HepG2 (cell line): ENCODE results near the gene TANC2. TPM values are rescaled to one million over a fixed set of nuclear protein-coding genes. Genes with fewer than 3 reads are reported as not detected.

Source experiments
- ATAC-seq: fragments of 200-7000 bp; cut with Tn5 transposase; 3 replicates; pipeline ENCODE4 v1.9.1; 2020; ENCODE audit warnings: mild to moderate bottlenecking, moderate library complexity
- BruUV-seq: library from RNA; stranded (reverse); fragments of 400-500 nt; replicated peaks from 2 replicates; lab custom pipeline; 2021; lab: Mats Ljungman, UMichigan
- CTCF ChIA-PET: fragments of 300-600 bp; formaldehyde crosslinking; extraction: SDS; loops from one replicate; lab custom pipeline; 2021; ENCODE audit warnings: low total read pairs, inconsistent platforms, low intra/inter-chr PET ratio; lab: Yijun Ruan, JAX
- POLR2A ChIA-PET: fragments of 350-600 bp; sonication (Branson Sonifier 250); formaldehyde crosslinking; loops from one replicate; lab custom pipeline; 2020; ENCODE audit warnings: antibody characterized with exemption, inconsistent platforms; lab: Yijun Ruan, JAX
- DNase-seq: peaks from one replicate; pipeline ENCODE4 v3.0.0-alpha.2; 2015; ENCODE audit warnings: low spot score
- FAIRE-seq: peaks from 3 replicates; lab custom pipeline; 2011; peaks lifted over from hg19 to GRCh38; lab: Jason Lieb, UNC
- H2AFZ ChIP-seq: one replicate; pipeline ENCODE4 v1.6.1; 2011; ENCODE audit warnings: low read length, inconsistent platforms
- H3K27ac ChIP-seq: fragments of 300-600 bp; 3 replicates; pipeline ENCODE4 v1.8.0; 2011; ENCODE audit warnings: mixed run types, mild to moderate bottlenecking, mixed read lengths, low read length, inconsistent platforms; ENCODE audit not compliant: insufficient read depth; ENCODE audit errors: extremely low read length
- H3K27me3 ChIP-seq, 2 experiments: fragments of 200-600 bp in 1 of 2; 2 replicates in 1 of 2; 3 replicates in 1 of 2; pipeline versions ENCODE4 v1.6.0 to v1.8.0; 2011; ENCODE audit warnings: low read length in 2 of 2, mild to moderate bottlenecking in 2 of 2, moderate library complexity in 2 of 2, inconsistent platforms in 1 of 2; ENCODE audit not compliant: insufficient read depth in 2 of 2, control insufficient read depth in 1 of 2
- H3K36me3 ChIP-seq, 2 experiments: fragments of 200-600 bp in 1 of 2; replicated peaks in 1 of 2; 2 replicates in 1 of 2; 3 replicates in 1 of 2; pipeline versions ENCODE4 v1.5.1 to v1.8.0; 2011; ENCODE audit warnings: low read length in 2 of 2, inconsistent platforms in 1 of 2; ENCODE audit not compliant: insufficient read depth in 2 of 2, control insufficient read depth in 1 of 2
- H3K4me1 ChIP-seq: 2 replicates; pipeline ENCODE4 v1.5.1; 2012; ENCODE audit warnings: low read length, inconsistent platforms; ENCODE audit not compliant: insufficient read depth
- H3K4me2 ChIP-seq: 2 replicates; pipeline ENCODE4 v1.6.0; 2011; ENCODE audit warnings: low read depth, low read length, inconsistent platforms
- H3K4me3 ChIP-seq, 3 experiments: fragments of 200-600 bp in 1 of 3; sonication (generic), shearing (Covaris generic) in 1 of 3; replicated peaks in 1 of 3; 2 replicates each; pipeline ENCODE4 v1.5.1; 2011 to 2016; ENCODE audit warnings: low read length in 3 of 3, inconsistent platforms in 2 of 3, low read depth in 2 of 3, mild to moderate bottlenecking in 2 of 3, control low read depth in 1 of 3, mixed read lengths in 1 of 3; ENCODE audit not compliant: insufficient read depth in 1 of 3
- H3K79me2 ChIP-seq: one replicate; pipeline ENCODE4 v1.6.1; 2011; ENCODE audit warnings: low read length, inconsistent platforms; ENCODE audit not compliant: insufficient read depth
- H3K9ac ChIP-seq: 2 replicates; pipeline ENCODE4 v1.6.0; 2011; ENCODE audit warnings: mild to moderate bottlenecking, low read depth, low read length, inconsistent platforms; ENCODE audit not compliant: insufficient read depth
- H3K9me3 ChIP-seq: 2 replicates; pipeline ENCODE4 v1.5.1; 2012; ENCODE audit warnings: mild to moderate bottlenecking, low read length
- H4K20me1 ChIP-seq: 2 replicates; pipeline ENCODE4 v1.6.0; 2011; ENCODE audit warnings: inconsistent platforms, mild to moderate bottlenecking, low read length, moderate library complexity; ENCODE audit not compliant: insufficient read depth
- BRD4 ChIP-seq: sonication (generic); formaldehyde crosslinking; IDR thresholded peaks from 2 replicates; pipeline ENCODE4 v1.4.0; 2020; ENCODE audit warnings: missing genetic modification reagents
- HOXA9 ChIP-seq: sonication (generic); formaldehyde crosslinking; IDR thresholded peaks from 2 replicates; pipeline ENCODE4 v1.8.1; 2022; ENCODE audit warnings: missing genetic modification reagents, mild to moderate bottlenecking, moderate library complexity, borderline replicate concordance
- KLF11 ChIP-seq: IDR thresholded peaks from 2 replicates; pipeline ENCODE4 v1.6.1; 2016; ENCODE audit warnings: missing compliant biosample characterization
- KLF15 ChIP-seq: sonication (generic); formaldehyde crosslinking; IDR thresholded peaks from 2 replicates; pipeline ENCODE4 v1.8.1; 2023; ENCODE audit warnings: borderline replicate concordance, mild to moderate bottlenecking, inconsistent platforms, missing genetic modification reagents, mixed read lengths
- PCBP1 ChIP-seq: fragments of 200-400 bp; formaldehyde crosslinking; IDR thresholded peaks from 2 replicates; pipeline ENCODE4 v1.6.1; 2017; ENCODE audit warnings: mild to moderate bottlenecking, low read depth, low read length, borderline replicate concordance
- SRSF4 ChIP-seq: fragments of 200-400 bp; formaldehyde crosslinking; IDR thresholded peaks from one replicate; pipeline ENCODE4 v1.6.1; 2018; ENCODE audit warnings: mild to moderate bottlenecking, low read depth, low read length, moderate library complexity; ENCODE audit not compliant: poor library complexity, severe bottlenecking
- YEATS2 ChIP-seq: sonication (generic); formaldehyde crosslinking; IDR thresholded peaks from 2 replicates; pipeline ENCODE4 v1.4.0; 2020; ENCODE audit warnings: missing genetic modification reagents, borderline replicate concordance
- ZMYM4 ChIP-seq: sonication (generic); formaldehyde crosslinking; IDR thresholded peaks from 2 replicates; pipeline ENCODE4 v1.8.1; 2023; ENCODE audit warnings: mild to moderate bottlenecking, missing genetic modification reagents
- ZNF232 ChIP-seq: sonication (generic); formaldehyde crosslinking; IDR thresholded peaks from 2 replicates; pipeline ENCODE4 v1.4.0; 2020; ENCODE audit warnings: missing genetic modification reagents, borderline replicate concordance
- ZNF274 ChIP-seq: sonication (generic); formaldehyde crosslinking; IDR thresholded peaks from 2 replicates; pipeline ENCODE4 v1.5.1; 2020; ENCODE audit warnings: mild to moderate bottlenecking, missing genetic modification reagents
- ZNF326 ChIP-seq: sonication (generic); formaldehyde crosslinking; IDR thresholded peaks from 2 replicates; pipeline ENCODE4 v1.4.0; 2020; ENCODE audit warnings: missing genetic modification reagents, borderline replicate concordance
- ZNF704 ChIP-seq: sonication (generic); formaldehyde crosslinking; IDR thresholded peaks from 2 replicates; pipeline ENCODE4 v1.8.1; 2023; ENCODE audit warnings: mild to moderate bottlenecking, inconsistent platforms, moderate library complexity, missing genetic modification reagents, borderline replicate concordance
- ZNF766 ChIP-seq: sonication (generic); formaldehyde crosslinking; IDR thresholded peaks from 2 replicates; pipeline ENCODE4 v1.5.0; 2020; ENCODE audit warnings: missing genetic modification reagents, borderline replicate concordance
- WGBS: methylation state at CpG from one replicate; pipeline ENCODE4 v1.1.6; 2017; ENCODE audit warnings: low lambda C conversion rate; 5-methylcytosine and 5-hydroxymethylcytosine counted together
- in situ Hi-C: cut with HindIII; loops from 2 replicates; pipeline ENCODE4 v1.10.0; 2017; ENCODE audit warnings: low pct_unique_long_range_greater_than_20kb; ENCODE audit not compliant: extremely low pct_ligation_motif_present
- intact Hi-C: fragments of 100-400 bp; cut with micrococcal nuclease; formaldehyde crosslinking; loops from one replicate; pipeline ENCODE4 v1.10.0; 2022; ENCODE audit not compliant: unreplicated experiment
- polyA plus RNA-seq, 8 experiments: library from polyadenylated mRNA; depleted of rRNA in 3 of 8; stranded (reverse) in 7 of 8; unstranded in 1 of 8; fragments of >200 nt; fragmentation: Illumina TruSeq in 4 of 8; extraction: Trizol in 4 of 8; gene quantifications; 2 replicates each; pipeline versions ENCODE4 v1.2.1 to v1.2.3, GENCODE V29; 2011 to 2016; ENCODE audit warnings: low read depth in 4 of 8, missing spikeins in 1 of 8, mixed read lengths in 1 of 8; ENCODE audit not compliant: insufficient read depth in 1 of 8
- total RNA-seq, 5 experiments: library from RNA; depleted of rRNA; stranded (reverse); fragments of >200 nt; fragmentation: Illumina TruSeq; extraction: Trizol; gene quantifications; 2 replicates each; pipeline ENCODE4 v1.2.3, GENCODE V29; 2016; ENCODE audit warnings: low read depth in 1 of 5
- TF ChIP-seq, protein P1 (sequence below): sonication (generic); formaldehyde crosslinking; conservative IDR thresholded peaks from 2 replicates; pipeline ENCODE4 v1.4.0; 2020; ENCODE audit warnings: missing genetic modification reagents
- TF ChIP-seq, protein P2 (sequence below): sonication (generic); formaldehyde crosslinking; IDR thresholded peaks from 2 replicates; pipeline ENCODE4 v1.5.0; 2020; ENCODE audit warnings: missing genetic modification reagents, mild to moderate bottlenecking, borderline replicate concordance
- TF ChIP-seq, protein P3 (sequence below): sonication (generic); formaldehyde crosslinking; IDR thresholded peaks from 2 replicates; pipeline ENCODE4 v1.5.0; 2020; ENCODE audit warnings: mild to moderate bottlenecking, missing genetic modification reagents
- TF ChIP-seq, protein P4 (sequence below): sonication (generic); formaldehyde crosslinking; IDR thresholded peaks from 2 replicates; pipeline ENCODE4 v1.5.1; 2020; ENCODE audit warnings: missing genetic modification reagents, mild to moderate bottlenecking, borderline replicate concordance

Gene TANC2
- total and polyA plus RNA-seq, 2 of the 13 experiments (the other 11 are each of a cell fraction or from before 2014, with no cell fraction given) = 0.08 to 0.20 TPM

- ChIA-PET CTCF (interaction anchor here (0.6 kb wide), 1 partner anchor 241 kb away, joined by 3 read pairs; no protein-coding TSS in a partner anchor), POLR2A (no interaction called here)
- Histone ChIP-seq H3K9me3 (no peaks in the 10 kb centered on the region), H3K36me3 (no peaks in the 10 kb centered on the region), H3K9ac (no peak overlapping the region), H3K79me2 (no peaks in the 10 kb centered on the region), H3K4me1 (no peaks in the 10 kb centered on the region), H3K27ac (no peak overlapping the region), H2AFZ (no peak overlapping the region), H3K4me2 (no peak overlapping the region), H3K27me3 (peaks cover 0 to 8% of the 10 kb centered on the region in 2 experiments; a peak in 1 of 5 replicates), H3K4me3 (no peak overlapping the region), H4K20me1 (no peaks in the 10 kb centered on the region)
- no peak for FAIRE-seq
- ATAC-seq = no peak
- no peak for DNase-seq
- WGBS = under 1% methylated on average over 3 of the region's 3 CpGs
- intact Hi-C loops (no loop called here), in situ Hi-C loops (no loop called here)
- no TSS peak for BruUV-seq
- TF ChIP-seq KLF11 (CRISPR knock-in tag) (no peak), ZNF274 (CRISPR knock-in tag) (no peak), KLF15 (CRISPR knock-in tag) (no peak), BRD4 (CRISPR knock-in tag) (no peak), SRSF4 (no peak), PCBP1 (no peak), ZNF232 (CRISPR knock-in tag) (no peak), HOXA9 (CRISPR knock-in tag) (no peak), YEATS2 (CRISPR knock-in tag) (no peak), ZMYM4 (no peak), ZNF326 (CRISPR knock-in tag) (no peak), ZNF704 (CRISPR knock-in tag) (no peak), ZNF766 (CRISPR knock-in tag) (no peak)
- TF ChIP-seq, protein P1, sequence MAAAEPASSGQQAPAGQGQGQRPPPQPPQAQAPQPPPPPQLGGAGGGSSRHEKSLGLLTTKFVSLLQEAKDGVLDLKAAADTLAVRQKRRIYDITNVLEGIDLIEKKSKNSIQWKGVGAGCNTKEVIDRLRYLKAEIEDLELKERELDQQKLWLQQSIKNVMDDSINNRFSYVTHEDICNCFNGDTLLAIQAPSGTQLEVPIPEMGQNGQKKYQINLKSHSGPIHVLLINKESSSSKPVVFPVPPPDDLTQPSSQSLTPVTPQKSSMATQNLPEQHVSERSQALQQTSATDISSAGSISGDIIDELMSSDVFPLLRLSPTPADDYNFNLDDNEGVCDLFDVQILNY = no peak
- TF ChIP-seq, protein P2, sequence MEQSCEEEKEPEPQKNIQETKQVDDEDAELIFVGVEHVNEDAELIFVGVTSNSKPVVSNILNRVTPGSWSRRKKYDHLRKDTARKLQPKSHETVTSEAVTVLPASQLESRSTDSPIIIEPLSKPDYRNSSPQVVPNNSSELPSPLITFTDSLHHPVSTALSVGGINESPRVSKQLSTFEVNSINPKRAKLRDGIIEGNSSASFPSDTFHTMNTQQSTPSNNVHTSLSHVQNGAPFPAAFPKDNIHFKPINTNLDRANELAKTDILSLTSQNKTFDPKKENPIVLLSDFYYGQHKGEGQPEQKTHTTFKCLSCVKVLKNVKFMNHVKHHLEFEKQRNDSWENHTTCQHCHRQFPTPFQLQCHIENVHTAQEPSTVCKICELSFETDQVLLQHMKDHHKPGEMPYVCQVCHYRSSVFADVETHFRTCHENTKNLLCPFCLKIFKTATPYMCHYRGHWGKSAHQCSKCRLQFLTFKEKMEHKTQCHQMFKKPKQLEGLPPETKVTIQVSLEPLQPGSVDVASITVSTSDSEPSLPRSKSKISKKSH (CRISPR knock-in tag) = no peak
- TF ChIP-seq, protein P3, sequence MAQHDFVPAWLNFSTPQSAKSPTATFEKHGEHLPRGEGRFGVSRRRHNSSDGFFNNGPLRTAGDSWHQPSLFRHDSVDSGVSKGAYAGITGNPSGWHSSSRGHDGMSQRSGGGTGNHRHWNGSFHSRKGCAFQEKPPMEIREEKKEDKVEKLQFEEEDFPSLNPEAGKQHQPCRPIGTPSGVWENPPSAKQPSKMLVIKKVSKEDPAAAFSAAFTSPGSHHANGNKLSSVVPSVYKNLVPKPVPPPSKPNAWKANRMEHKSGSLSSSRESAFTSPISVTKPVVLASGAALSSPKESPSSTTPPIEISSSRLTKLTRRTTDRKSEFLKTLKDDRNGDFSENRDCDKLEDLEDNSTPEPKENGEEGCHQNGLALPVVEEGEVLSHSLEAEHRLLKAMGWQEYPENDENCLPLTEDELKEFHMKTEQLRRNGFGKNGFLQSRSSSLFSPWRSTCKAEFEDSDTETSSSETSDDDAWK = no peak
- TF ChIP-seq, protein P4, sequence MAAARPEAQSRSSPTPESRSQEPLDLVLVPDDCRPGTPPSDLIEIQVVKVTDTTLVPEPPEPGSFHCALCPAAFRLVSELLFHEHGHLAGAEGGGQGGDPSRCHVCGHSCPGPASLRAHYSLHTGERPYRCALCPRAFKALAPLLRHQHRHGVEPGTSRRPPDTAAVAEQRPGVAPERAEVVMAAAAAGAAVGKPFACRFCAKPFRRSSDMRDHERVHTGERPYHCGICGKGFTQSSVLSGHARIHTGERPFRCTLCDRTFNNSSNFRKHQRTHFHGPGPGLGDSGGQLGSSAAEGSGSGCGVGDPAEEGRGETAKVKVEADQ (CRISPR knock-in tag) = no peak
Measured at GRCh38 chr17:62949036-62949435, 17.0 kb upstream of the TANC2 start.
